OCI-LY1 (cell line): Measurements from ENCODE around the gene CCDC186.

Source experiments
- H2AFZ ChIP-seq: fragments of 200-600 bp; sonication (generic), shearing (Covaris generic); 2 replicates; pipeline ENCODE4 v1.6.0; 2014; ENCODE audit warnings: antibody characterized with exemption, mild to moderate bottlenecking, low read length
- H3F3A ChIP-seq: fragments of 200-600 bp; sonication (generic), shearing (Covaris generic); 2 replicates; pipeline ENCODE4 v1.6.0; 2014; ENCODE audit warnings: mild to moderate bottlenecking, antibody characterized with exemption, low read length, moderate library complexity; ENCODE audit not compliant: insufficient read depth
- H3K27ac ChIP-seq: fragments of 200-600 bp; sonication (generic); 2 replicates; pipeline ENCODE4 v1.5.1; 2014; ENCODE audit warnings: low read length, mixed run types, mild to moderate bottlenecking, low read depth; ENCODE audit not compliant: poor library complexity, severe bottlenecking
- H3K27me3 ChIP-seq: fragments of 200-600 bp; sonication (generic); 2 replicates; pipeline ENCODE4 v1.6.0; 2014; ENCODE audit warnings: antibody characterized with exemption, mild to moderate bottlenecking, low read length, moderate library complexity; ENCODE audit not compliant: insufficient read depth
- H3K36me3 ChIP-seq: fragments of 200-600 bp; sonication (generic); 2 replicates; pipeline ENCODE4 v1.6.1; 2014; ENCODE audit warnings: mild to moderate bottlenecking, antibody characterized with exemption, low read length, moderate library complexity, mixed read lengths; ENCODE audit not compliant: insufficient read depth
- H3K4me1 ChIP-seq: fragments of 200-600 bp; sonication (generic); 2 replicates; pipeline ENCODE4 v1.5.1; 2014; ENCODE audit warnings: mild to moderate bottlenecking, low read length, moderate library complexity; ENCODE audit not compliant: insufficient read depth, severe bottlenecking
- H3K4me2 ChIP-seq: fragments of 200-600 bp; sonication (generic), shearing (Covaris generic); 2 replicates; pipeline ENCODE4 v1.6.1; 2014; ENCODE audit warnings: low read length
- H3K4me3 ChIP-seq: fragments of 200-600 bp; sonication (generic); 2 replicates; pipeline ENCODE4 v1.5.1; 2014; ENCODE audit warnings: low read length, low read depth, mild to moderate bottlenecking, mixed read lengths; ENCODE audit not compliant: poor library complexity, severe bottlenecking
- H3K79me2 ChIP-seq: fragments of 200-600 bp; shearing (Covaris generic); 2 replicates; pipeline ENCODE4 v1.6.1; 2016; ENCODE audit warnings: mixed run types, low read length, mixed read lengths; ENCODE audit not compliant: insufficient read depth
- H3K9ac ChIP-seq: fragments of 200-600 bp; sonication (generic), shearing (Covaris generic); 2 replicates; pipeline ENCODE4 v1.6.1; 2014; ENCODE audit warnings: mild to moderate bottlenecking, low read length, mixed read lengths
- H3K9me2 ChIP-seq: fragments of 200-600 bp; sonication (generic), shearing (Covaris generic); 2 replicates; pipeline ENCODE4 v1.6.1; 2014; ENCODE audit warnings: low read depth, mild to moderate bottlenecking, low read length, mixed read lengths
- H3K9me3 ChIP-seq: fragments of 200-600 bp; shearing (Covaris generic); 2 replicates; pipeline ENCODE4 v1.6.1; 2014; ENCODE audit warnings: low read length, mixed read lengths
- H4K20me1 ChIP-seq: fragments of 200-600 bp; sonication (generic), shearing (Covaris generic); 2 replicates; pipeline ENCODE4 v1.6.0; 2016; ENCODE audit warnings: mild to moderate bottlenecking, low read length; ENCODE audit not compliant: insufficient read depth
- EZH2 ChIP-seq: fragments of 200-600 bp; sonication (generic), shearing (Covaris generic); IDR thresholded peaks from 2 replicates; pipeline ENCODE4 v1.8.0; 2017; ENCODE audit warnings: borderline replicate concordance, mixed run types, mild to moderate bottlenecking, antibody characterized with exemption, low read length, moderate library complexity, mixed read lengths
- TF ChIP-seq, protein P1 (sequence below): fragments of 200-600 bp; sonication (generic), shearing (Covaris generic); IDR thresholded peaks from 2 replicates; pipeline ENCODE4 v1.5.1; 2017; ENCODE audit warnings: mild to moderate bottlenecking, antibody characterized with exemption, low read length, moderate library complexity, mixed read lengths

Gene CCDC186

DNA sequence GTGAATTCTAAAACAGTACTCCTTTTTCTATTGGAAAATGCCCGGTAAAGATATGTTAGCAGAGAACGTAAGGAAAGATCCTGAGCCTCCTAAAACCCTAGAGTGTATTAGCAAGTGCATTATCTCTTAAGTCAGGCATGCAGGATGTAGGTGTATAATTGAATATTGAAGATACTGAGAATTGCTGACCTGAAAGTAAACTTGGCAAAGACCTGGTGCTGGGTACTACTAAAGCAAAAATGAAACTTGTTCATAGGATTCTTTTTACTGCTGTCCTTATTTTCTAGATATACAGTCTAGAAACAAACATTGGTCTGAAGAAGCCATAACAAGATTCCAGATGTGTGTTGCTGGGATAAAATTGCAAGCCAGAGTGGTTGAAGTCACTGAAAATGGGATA, 46.3 kb upstream of the CCDC186 start:
- H3K79me2 ChIP-seq: no peaks in the 10 kb centered on the region
- H4K20me1 ChIP-seq: no peaks in the 10 kb centered on the region
- no peak overlapping the region for H3K4me2 ChIP-seq
- H3K9ac ChIP-seq: no peak overlapping the region
- H2AFZ ChIP-seq: no peak overlapping the region
- H3K9me2 ChIP-seq: no peaks in the 10 kb centered on the region
- H3K4me1 ChIP-seq: no peaks in the 10 kb centered on the region
- H3K4me3 ChIP-seq: no peak overlapping the region
- H3K9me3 ChIP-seq: no peaks in the 10 kb centered on the region
- no peaks in the 10 kb centered on the region for H3F3A ChIP-seq
- H3K27me3 ChIP-seq: no peaks in the 10 kb centered on the region
- no peak overlapping the region for H3K27ac ChIP-seq
- H3K36me3 ChIP-seq: no peaks in the 10 kb centered on the region
- TF ChIP-seq, protein P1, sequence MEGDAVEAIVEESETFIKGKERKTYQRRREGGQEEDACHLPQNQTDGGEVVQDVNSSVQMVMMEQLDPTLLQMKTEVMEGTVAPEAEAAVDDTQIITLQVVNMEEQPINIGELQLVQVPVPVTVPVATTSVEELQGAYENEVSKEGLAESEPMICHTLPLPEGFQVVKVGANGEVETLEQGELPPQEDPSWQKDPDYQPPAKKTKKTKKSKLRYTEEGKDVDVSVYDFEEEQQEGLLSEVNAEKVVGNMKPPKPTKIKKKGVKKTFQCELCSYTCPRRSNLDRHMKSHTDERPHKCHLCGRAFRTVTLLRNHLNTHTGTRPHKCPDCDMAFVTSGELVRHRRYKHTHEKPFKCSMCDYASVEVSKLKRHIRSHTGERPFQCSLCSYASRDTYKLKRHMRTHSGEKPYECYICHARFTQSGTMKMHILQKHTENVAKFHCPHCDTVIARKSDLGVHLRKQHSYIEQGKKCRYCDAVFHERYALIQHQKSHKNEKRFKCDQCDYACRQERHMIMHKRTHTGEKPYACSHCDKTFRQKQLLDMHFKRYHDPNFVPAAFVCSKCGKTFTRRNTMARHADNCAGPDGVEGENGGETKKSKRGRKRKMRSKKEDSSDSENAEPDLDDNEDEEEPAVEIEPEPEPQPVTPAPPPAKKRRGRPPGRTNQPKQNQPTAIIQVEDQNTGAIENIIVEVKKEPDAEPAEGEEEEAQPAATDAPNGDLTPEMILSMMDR: no peak
- TF ChIP-seq EZH2: no peak

GRCh38 chr10:114215033-114215432, 41.0 kb upstream of the CCDC186 start:
- Histone ChIP-seq H3K9ac (no peak overlapping the region), H3K4me3 (no peak overlapping the region), H3K36me3 (no peaks in the 10 kb centered on the region), H3K27me3 (no peaks in the 10 kb centered on the region), H2AFZ (no peak overlapping the region), H3K27ac (no peak overlapping the region), H3K9me2 (no peaks in the 10 kb centered on the region), H3K79me2 (no peaks in the 10 kb centered on the region), H3K4me1 (no peaks in the 10 kb centered on the region), H3K4me2 (no peak overlapping the region), H4K20me1 (no peaks in the 10 kb centered on the region), H3F3A (no peaks in the 10 kb centered on the region), H3K9me3 (no peaks in the 10 kb centered on the region)
- TF ChIP-seq, protein P1: no peak
- no peak for TF ChIP-seq EZH2

DNA sequence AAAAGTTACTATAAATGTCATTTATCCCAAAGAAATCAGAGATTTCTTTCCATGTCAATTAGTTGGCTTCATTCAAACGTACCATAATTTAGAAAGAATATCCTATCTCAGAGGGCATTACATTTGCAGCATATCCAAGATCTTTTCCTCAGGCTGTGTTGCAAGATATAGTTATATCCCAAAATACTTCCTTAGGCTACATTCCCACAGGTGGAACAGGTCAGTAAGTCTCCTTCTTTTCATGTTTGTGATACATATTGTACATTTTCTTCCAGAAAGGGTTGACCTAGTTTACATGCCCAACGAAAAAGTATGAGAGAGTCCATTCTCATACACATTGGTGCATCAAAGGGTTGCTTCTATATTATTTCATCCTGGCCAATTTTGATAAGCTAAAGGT, 38.1 kb upstream of the CCDC186 start:
- Histone ChIP-seq H3K9me2 (no peaks in the 10 kb centered on the region), H3K79me2 (no peaks in the 10 kb centered on the region), H4K20me1 (no peaks in the 10 kb centered on the region), H3K4me3 (no peak overlapping the region), H3K4me1 (no peaks in the 10 kb centered on the region), H3F3A (no peaks in the 10 kb centered on the region), H3K4me2 (no peak overlapping the region), H3K9ac (no peak overlapping the region), H2AFZ (no peak overlapping the region), H3K27ac (no peak overlapping the region), H3K36me3 (no peaks in the 10 kb centered on the region), H3K27me3 (no peaks in the 10 kb centered on the region), H3K9me3 (no peaks in the 10 kb centered on the region)
- TF ChIP-seq, protein P1: no peak
- TF ChIP-seq EZH2: no peak
